Uterus (tissue), 2 donors: ENCODE data around the gene SP3.

Experiments
- POLR2A ChIP-seq, 2 donors: fragments of 450-650 bp; IDR thresholded peaks; one replicate each; pipeline ENCODE4 v1.6.1; 2016; ENCODE audit warnings: antibody characterized with exemption in 2 of 2, mild to moderate bottlenecking in 1 of 2, moderate library complexity in 1 of 2
- TF ChIP-seq, protein P1 (sequence below), 4 experiments: fragments of 200-600 bp in 2 of 4; fragments of 450-650 bp in 2 of 4; sonication (generic) in 2 of 4; IDR thresholded peaks; one replicate each; pipeline ENCODE4 v1.5.1; 2016 to 2019; ENCODE audit warnings: antibody characterized with exemption in 4 of 4, mild to moderate bottlenecking in 2 of 4, moderate library complexity in 1 of 4

GRCh38 chr2:173881886-173882285 lies 83.3 kb downstream of the SP3 start:
- TF ChIP-seq, protein P1, sequence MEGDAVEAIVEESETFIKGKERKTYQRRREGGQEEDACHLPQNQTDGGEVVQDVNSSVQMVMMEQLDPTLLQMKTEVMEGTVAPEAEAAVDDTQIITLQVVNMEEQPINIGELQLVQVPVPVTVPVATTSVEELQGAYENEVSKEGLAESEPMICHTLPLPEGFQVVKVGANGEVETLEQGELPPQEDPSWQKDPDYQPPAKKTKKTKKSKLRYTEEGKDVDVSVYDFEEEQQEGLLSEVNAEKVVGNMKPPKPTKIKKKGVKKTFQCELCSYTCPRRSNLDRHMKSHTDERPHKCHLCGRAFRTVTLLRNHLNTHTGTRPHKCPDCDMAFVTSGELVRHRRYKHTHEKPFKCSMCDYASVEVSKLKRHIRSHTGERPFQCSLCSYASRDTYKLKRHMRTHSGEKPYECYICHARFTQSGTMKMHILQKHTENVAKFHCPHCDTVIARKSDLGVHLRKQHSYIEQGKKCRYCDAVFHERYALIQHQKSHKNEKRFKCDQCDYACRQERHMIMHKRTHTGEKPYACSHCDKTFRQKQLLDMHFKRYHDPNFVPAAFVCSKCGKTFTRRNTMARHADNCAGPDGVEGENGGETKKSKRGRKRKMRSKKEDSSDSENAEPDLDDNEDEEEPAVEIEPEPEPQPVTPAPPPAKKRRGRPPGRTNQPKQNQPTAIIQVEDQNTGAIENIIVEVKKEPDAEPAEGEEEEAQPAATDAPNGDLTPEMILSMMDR (IDR thresholded peaks at IDR 0.05), result no peak
- no peak for TF ChIP-seq POLR2A (IDR thresholded peaks at IDR 0.05)
